HepG2 (cell line): ENCODE results near the gene TUBA4A. TPM values are rescaled to one million over a fixed set of nuclear protein-coding genes. Genes with fewer than 3 reads are reported as not detected.

Experiments used
- ATF7-NPFF ChIP-seq: sonication (generic); formaldehyde crosslinking; IDR thresholded peaks from 2 replicates; pipeline ENCODE4 v1.8.1; 2023; ENCODE audit warnings: mild to moderate bottlenecking, low read depth, missing genetic modification reagents, moderate library complexity
- DNMT3B ChIP-seq: conservative IDR thresholded peaks from 2 replicates; pipeline ENCODE4 v1.6.1; 2016; ENCODE audit warnings: missing biosample characterization, control low read depth
- DR1 ChIP-seq: sonication (generic); formaldehyde crosslinking; IDR thresholded peaks from 2 replicates; pipeline ENCODE4 v1.8.0; 2021; ENCODE audit warnings: mild to moderate bottlenecking, missing genetic modification reagents, inconsistent platforms
- ELF4 ChIP-seq: sonication (generic); formaldehyde crosslinking; IDR thresholded peaks from 2 replicates; pipeline ENCODE4 v1.5.0; 2020; ENCODE audit warnings: missing genetic modification reagents, mild to moderate bottlenecking, moderate library complexity, borderline replicate concordance
- FOXJ3 ChIP-seq: sonication (generic); formaldehyde crosslinking; IDR thresholded peaks from 2 replicates; pipeline ENCODE4 v1.4.0; 2020; ENCODE audit warnings: missing genetic modification reagents, mild to moderate bottlenecking, borderline replicate concordance
- HNRNPL ChIP-seq: fragments of 200-400 bp; formaldehyde crosslinking; IDR thresholded peaks from 2 replicates; pipeline ENCODE4 v1.6.1; 2017; ENCODE audit warnings: mild to moderate bottlenecking, low read depth, low read length
- JUN ChIP-seq: sonication (generic); formaldehyde crosslinking; IDR thresholded peaks from 2 replicates; pipeline ENCODE4 v1.4.0; 2020; ENCODE audit warnings: mild to moderate bottlenecking, missing genetic modification reagents
- NCOA5 ChIP-seq: sonication (generic); formaldehyde crosslinking; IDR thresholded peaks from 2 replicates; pipeline ENCODE4 v1.4.0; 2020; ENCODE audit warnings: missing genetic modification reagents
- NR1H2 ChIP-seq: sonication (generic); formaldehyde crosslinking; IDR thresholded peaks from 2 replicates; pipeline ENCODE4 v1.8.1; 2022; ENCODE audit warnings: low read depth, missing genetic modification reagents, borderline replicate concordance
- PTBP1 ChIP-seq: fragments of 200-400 bp; formaldehyde crosslinking; IDR thresholded peaks from 2 replicates; pipeline ENCODE4 v1.6.1; 2018; ENCODE audit warnings: low read length, low read depth; ENCODE audit not compliant: poor library complexity, severe bottlenecking
- RBFOX2 ChIP-seq: fragments of 200-400 bp; formaldehyde crosslinking; IDR thresholded peaks from 2 replicates; pipeline ENCODE4 v1.6.1; 2017; ENCODE audit warnings: low read depth, mild to moderate bottlenecking, low read length
- RORA ChIP-seq: sonication (generic); formaldehyde crosslinking; IDR thresholded peaks from 2 replicates; pipeline ENCODE4 v1.5.0; 2020; ENCODE audit warnings: mild to moderate bottlenecking, missing genetic modification reagents, moderate library complexity
- SCMH1 ChIP-seq: sonication (generic); formaldehyde crosslinking; IDR thresholded peaks from 2 replicates; pipeline ENCODE4 v1.9.0; 2021; ENCODE audit warnings: missing genetic modification reagents, mild to moderate bottlenecking, borderline replicate concordance
- TBL1XR1 ChIP-seq: fragments of 150-350 bp; IDR thresholded peaks from 2 replicates; pipeline ENCODE4 v1.6.1; 2014; ENCODE audit warnings: borderline replicate concordance, low read length; ENCODE audit not compliant: partially characterized antibody
- TEAD2 ChIP-seq: sonication (generic); formaldehyde crosslinking; IDR thresholded peaks from 2 replicates; pipeline ENCODE4 v1.9.0; 2021; ENCODE audit warnings: missing genetic modification reagents
- ZBTB33 ChIP-seq: sonication (generic); formaldehyde crosslinking; IDR thresholded peaks from 2 replicates; pipeline ENCODE4 v1.4.0; 2020; ENCODE audit warnings: missing genetic modification reagents
- ZFY ChIP-seq: sonication (generic); formaldehyde crosslinking; IDR thresholded peaks from 2 replicates; pipeline ENCODE4 v1.4.0; 2020; ENCODE audit warnings: missing genetic modification reagents
- ZNF17 ChIP-seq: sonication (generic); formaldehyde crosslinking; IDR thresholded peaks from 2 replicates; pipeline ENCODE4 v1.5.0; 2020; ENCODE audit warnings: mild to moderate bottlenecking, missing genetic modification reagents
- ZNF225 ChIP-seq: sonication (generic); formaldehyde crosslinking; IDR thresholded peaks from 2 replicates; pipeline ENCODE4 v1.4.0; 2020; ENCODE audit warnings: mild to moderate bottlenecking, missing genetic modification reagents
- ZNF431 ChIP-seq: sonication (generic); formaldehyde crosslinking; IDR thresholded peaks from 2 replicates; pipeline ENCODE4 v1.9.0; 2022; ENCODE audit warnings: missing genetic modification reagents, low read depth, mild to moderate bottlenecking, borderline replicate concordance
- ZNF432 ChIP-seq: sonication (generic); formaldehyde crosslinking; IDR thresholded peaks from 2 replicates; pipeline ENCODE4 v1.5.0; 2020; ENCODE audit warnings: missing genetic modification reagents, mild to moderate bottlenecking, borderline replicate concordance
- ZNF547 ChIP-seq: sonication (generic); formaldehyde crosslinking; IDR thresholded peaks from 2 replicates; pipeline ENCODE4 v1.5.1; 2020; ENCODE audit warnings: mild to moderate bottlenecking, missing genetic modification reagents
- ZNF691 ChIP-seq: sonication (generic); formaldehyde crosslinking; IDR thresholded peaks from 2 replicates; pipeline ENCODE4 v1.4.0; 2020; ENCODE audit warnings: missing genetic modification reagents, low read depth, mild to moderate bottlenecking, borderline replicate concordance
- ZNF737 ChIP-seq: sonication (generic); formaldehyde crosslinking; IDR thresholded peaks from 2 replicates; pipeline ENCODE4 v1.5.0; 2020; ENCODE audit warnings: missing genetic modification reagents, mild to moderate bottlenecking, borderline replicate concordance
- ZNF747 ChIP-seq: sonication (generic); formaldehyde crosslinking; IDR thresholded peaks from 2 replicates; pipeline ENCODE4 v1.8.1; 2023; ENCODE audit warnings: missing genetic modification reagents, mild to moderate bottlenecking, borderline replicate concordance
- ZNF761 ChIP-seq: sonication (generic); formaldehyde crosslinking; conservative IDR thresholded peaks from 2 replicates; pipeline ENCODE4 v1.4.0; 2020; ENCODE audit warnings: mild to moderate bottlenecking, missing genetic modification reagents
- ZSCAN25 ChIP-seq: sonication (generic); formaldehyde crosslinking; IDR thresholded peaks from 2 replicates; pipeline ENCODE4 v1.8.0; 2022; ENCODE audit warnings: mild to moderate bottlenecking, missing genetic modification reagents
- polyA plus RNA-seq, 8 experiments: library from polyadenylated mRNA; depleted of rRNA in 3 of 8; stranded (reverse) in 7 of 8; unstranded in 1 of 8; fragments of >200 nt; fragmentation: Illumina TruSeq in 4 of 8; extraction: Trizol in 4 of 8; gene quantifications; 2 replicates each; pipeline versions ENCODE4 v1.2.1 to v1.2.3, GENCODE V29; 2011 to 2016; ENCODE audit warnings: low read depth in 4 of 8, missing spikeins in 1 of 8, mixed read lengths in 1 of 8; ENCODE audit not compliant: insufficient read depth in 1 of 8
- total RNA-seq, 5 experiments: library from RNA; depleted of rRNA; stranded (reverse); fragments of >200 nt; fragmentation: Illumina TruSeq; extraction: Trizol; gene quantifications; 2 replicates each; pipeline ENCODE4 v1.2.3, GENCODE V29; 2016; ENCODE audit warnings: low read depth in 1 of 5
- TF ChIP-seq, protein P1 (sequence below): sonication (generic); formaldehyde crosslinking; IDR thresholded peaks from 2 replicates; pipeline ENCODE4 v1.8.0; 2022; ENCODE audit warnings: mild to moderate bottlenecking, missing genetic modification reagents, moderate library complexity

The TUBA4A gene
- total and polyA plus RNA-seq, 2 of the 13 experiments (the other 11 are each of a cell fraction or from before 2014, with no cell fraction given): 1.3 to 12.7 TPM

DNA sequence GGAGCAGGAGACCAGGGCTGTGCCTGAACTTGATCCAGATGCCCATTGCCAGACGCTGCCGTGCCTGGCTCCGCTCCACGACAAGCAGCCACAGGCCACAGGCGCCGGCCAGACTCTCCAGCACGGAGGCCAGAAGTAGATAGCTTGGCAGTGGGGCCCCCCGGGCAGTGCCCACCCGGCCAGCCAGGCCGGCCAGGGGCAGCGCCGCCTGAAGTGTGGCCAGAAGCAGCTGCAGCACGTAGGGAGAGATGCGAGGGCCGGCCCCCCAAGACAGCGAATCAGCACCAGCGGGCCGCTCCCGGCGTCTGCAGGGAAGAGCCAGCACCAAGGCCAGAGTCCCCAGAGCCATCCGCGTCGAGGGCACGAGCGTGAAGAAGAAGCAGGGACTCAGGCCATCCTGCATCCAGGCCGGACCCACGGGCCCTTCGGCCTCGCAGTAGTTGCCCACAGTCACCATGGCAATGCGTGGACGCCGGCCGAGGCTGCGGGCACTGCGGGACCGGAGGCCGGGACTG lies 35.4 kb downstream of the TUBA4A start (continued):
- TF ChIP-seq DR1 (CRISPR knock-in tag): no peak
- peak; percentile 80; the same call in 1 of the 2 replicates for TF ChIP-seq ZNF225 (CRISPR knock-in tag)
- TF ChIP-seq ELF4 (CRISPR knock-in tag): peak; percentile 24; the same call in 1 of the 2 replicates
- 0 out of 2 replicates have a peak, but pooled peaks have one; percentile 7 for TF ChIP-seq DNMT3B (CRISPR knock-in tag)
- peak; percentile 85 for TF ChIP-seq HNRNPL
- 0 out of 2 replicates have a peak, but pooled peaks have one; percentile 17 for TF ChIP-seq ZSCAN25 (CRISPR knock-in tag)
- no peak for TF ChIP-seq RBFOX2
- no peak for TF ChIP-seq TBL1XR1
- TF ChIP-seq ATF7-NPFF (CRISPR knock-in tag): no peak
- TF ChIP-seq NR1H2: peak; percentile 96
- 0 out of 2 replicates have a peak, but pooled peaks have one; percentile 6 for TF ChIP-seq ZNF761
- TF ChIP-seq, protein P1, sequence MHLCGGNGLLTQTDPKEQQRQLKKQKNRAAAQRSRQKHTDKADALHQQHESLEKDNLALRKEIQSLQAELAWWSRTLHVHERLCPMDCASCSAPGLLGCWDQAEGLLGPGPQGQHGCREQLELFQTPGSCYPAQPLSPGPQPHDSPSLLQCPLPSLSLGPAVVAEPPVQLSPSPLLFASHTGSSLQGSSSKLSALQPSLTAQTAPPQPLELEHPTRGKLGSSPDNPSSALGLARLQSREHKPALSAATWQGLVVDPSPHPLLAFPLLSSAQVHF (CRISPR knock-in tag): peak; percentile 54; the same call in 1 of the 2 replicates
- TF ChIP-seq SCMH1: no peak
- TF ChIP-seq TEAD2 (CRISPR knock-in tag): peak; percentile 68; the same call in 1 of the 2 replicates
- TF ChIP-seq ZNF747 (CRISPR knock-in tag): peak; percentile 9; the same call in 1 of the 2 replicates
- TF ChIP-seq ZBTB33: no peak
- no peak for TF ChIP-seq ZFY
- peak; percentile 88; the same call in 1 of the 2 replicates for TF ChIP-seq ZNF431
- TF ChIP-seq RORA (CRISPR knock-in tag): 0 out of 2 replicates have a peak, but pooled peaks have one; percentile 63
- TF ChIP-seq FOXJ3 (CRISPR knock-in tag): 0 out of 2 replicates have a peak, but pooled peaks have one; percentile 10
- TF ChIP-seq JUN (CRISPR knock-in tag): no peak
- peak; percentile 11; the same call in 1 of the 2 replicates for TF ChIP-seq ZNF691
- TF ChIP-seq ZNF432: peak; percentile 95; the same call in 1 of the 2 replicates
- TF ChIP-seq ZNF737 (CRISPR knock-in tag): peak; percentile 89; the same call in 1 of the 2 replicates
- no peak for TF ChIP-seq PTBP1
- TF ChIP-seq NCOA5 (CRISPR knock-in tag): peak; percentile 47; the same call in 1 of the 2 replicates
- no peak for TF ChIP-seq ZNF17
- no peak for TF ChIP-seq ZNF547 (CRISPR knock-in tag)
